Loucy (cell line): ENCODE results near the gene DPP4.
"Not testable (repeated sequence)": the region's sequence is repeated elsewhere in the genome, so short reads cannot be mapped to it uniquely, and the experiment has no call there.

Source experiments
- H2AFZ ChIP-seq: fragments of 200-600 bp; sonication (generic); 2 replicates; pipeline ENCODE4 v1.6.0; 2016; ENCODE audit warnings: antibody characterized with exemption, mild to moderate bottlenecking, low read length, moderate library complexity
- H3F3A ChIP-seq: fragments of 200-600 bp; 2 replicates; pipeline ENCODE4 v1.6.0; 2016; ENCODE audit warnings: antibody characterized with exemption, low read depth, mild to moderate bottlenecking
- H3K27me3 ChIP-seq: fragments of 200-600 bp; sonication (generic); 2 replicates; pipeline ENCODE4 v1.6.1; 2014; ENCODE audit warnings: low read length, mild to moderate bottlenecking; ENCODE audit not compliant: insufficient read depth, poor library complexity, severe bottlenecking
- H3K36me3 ChIP-seq: fragments of 200-600 bp; sonication (generic); 2 replicates; pipeline ENCODE4 v1.6.1; 2016; ENCODE audit warnings: low read length; ENCODE audit not compliant: insufficient read depth
- H3K4me1 ChIP-seq: fragments of 200-600 bp; sonication (generic); 2 replicates; pipeline ENCODE4 v1.5.1; 2014; ENCODE audit warnings: low read length, mild to moderate bottlenecking; ENCODE audit not compliant: insufficient read depth, poor library complexity, severe bottlenecking
- H3K4me2 ChIP-seq: fragments of 200-600 bp; sonication (generic); 2 replicates; pipeline ENCODE4 v1.6.0; 2014; ENCODE audit warnings: antibody characterized with exemption, low read length, low read depth, mild to moderate bottlenecking; ENCODE audit not compliant: poor library complexity, severe bottlenecking
- H3K4me3 ChIP-seq: fragments of 200-600 bp; sonication (generic); 2 replicates; pipeline ENCODE4 v1.5.1; 2014; ENCODE audit warnings: low read length, mild to moderate bottlenecking, mixed read lengths; ENCODE audit not compliant: poor library complexity, severe bottlenecking
- H3K79me2 ChIP-seq: fragments of 200-600 bp; sonication (generic); 2 replicates; pipeline ENCODE4 v1.6.1; 2014; ENCODE audit warnings: low read length; ENCODE audit not compliant: insufficient read depth
- H3K9ac ChIP-seq: fragments of 200-600 bp; sonication (generic); 2 replicates; pipeline ENCODE4 v1.6.0; 2014; ENCODE audit warnings: mild to moderate bottlenecking, low read depth, low read length, moderate library complexity; ENCODE audit not compliant: poor library complexity, severe bottlenecking
- H3K9me2 ChIP-seq: fragments of 200-600 bp; sonication (generic); replicated peaks from 2 replicates; pipeline ENCODE4 v1.6.1; 2016; ENCODE audit warnings: low read depth, low read length, mixed read lengths
- H3K9me3 ChIP-seq: fragments of 200-600 bp; sonication (generic); 2 replicates; pipeline ENCODE4 v1.6.1; 2014; ENCODE audit warnings: mild to moderate bottlenecking, antibody characterized with exemption, low read length, low read depth; ENCODE audit not compliant: insufficient read depth
- H4K20me1 ChIP-seq: fragments of 200-600 bp; sonication (generic); 2 replicates; pipeline ENCODE4 v1.6.0; 2014; ENCODE audit warnings: antibody characterized with exemption, low read length, mild to moderate bottlenecking; ENCODE audit not compliant: insufficient read depth, poor library complexity, severe bottlenecking
- EZH2phosphoT487 ChIP-seq: fragments of 200-600 bp; IDR thresholded peaks from 2 replicates; pipeline ENCODE4 v1.6.1; 2018; ENCODE audit warnings: antibody characterized with exemption, mild to moderate bottlenecking, moderate library complexity, borderline replicate concordance
- TF ChIP-seq, protein P1 (sequence below): fragments of 200-600 bp; sonication (generic); conservative IDR thresholded peaks from 2 replicates; pipeline ENCODE4 v1.5.1; 2014; ENCODE audit warnings: mild to moderate bottlenecking, antibody characterized with exemption, low read length

DPP4 gene

DNA sequence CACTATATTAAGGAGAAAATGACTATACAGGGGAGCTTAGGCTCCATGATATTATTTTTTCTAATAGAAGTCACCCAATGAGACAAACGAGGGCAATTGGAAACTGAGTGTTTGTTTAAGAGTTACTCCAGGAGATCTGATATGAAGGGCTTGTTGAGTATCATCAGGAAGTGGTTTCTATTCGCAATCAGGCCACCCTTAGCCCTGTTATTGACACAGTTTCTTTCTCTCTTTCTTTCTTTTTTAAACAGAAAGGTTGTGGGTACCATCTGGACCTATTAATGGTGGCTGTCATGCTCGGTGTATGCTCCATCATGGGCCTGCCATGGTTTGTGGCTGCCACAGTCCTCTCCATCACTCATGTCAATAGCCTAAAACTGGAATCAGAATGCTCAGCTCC is 117.3 kb downstream of the DPP4 start:
- Histone ChIP-seq H2AFZ (no peak overlapping the region), H3K4me3 (no peak overlapping the region), H3K36me3 (no peaks in the 10 kb centered on the region), H3K27me3 (no peaks in the 10 kb centered on the region), H3K4me1 (peaks cover 38% of the 10 kb centered on the region), H3K9me2 (no peaks in the 10 kb centered on the region), H3K9me3 (no peaks in the 10 kb centered on the region), H3K79me2 (no peaks in the 10 kb centered on the region), H3K9ac (no peak overlapping the region), H3F3A (no peaks in the 10 kb centered on the region), H3K4me2 (peak overlapping the region; percentile 25), H4K20me1 (no peaks in the 10 kb centered on the region)
- TF ChIP-seq, protein P1, sequence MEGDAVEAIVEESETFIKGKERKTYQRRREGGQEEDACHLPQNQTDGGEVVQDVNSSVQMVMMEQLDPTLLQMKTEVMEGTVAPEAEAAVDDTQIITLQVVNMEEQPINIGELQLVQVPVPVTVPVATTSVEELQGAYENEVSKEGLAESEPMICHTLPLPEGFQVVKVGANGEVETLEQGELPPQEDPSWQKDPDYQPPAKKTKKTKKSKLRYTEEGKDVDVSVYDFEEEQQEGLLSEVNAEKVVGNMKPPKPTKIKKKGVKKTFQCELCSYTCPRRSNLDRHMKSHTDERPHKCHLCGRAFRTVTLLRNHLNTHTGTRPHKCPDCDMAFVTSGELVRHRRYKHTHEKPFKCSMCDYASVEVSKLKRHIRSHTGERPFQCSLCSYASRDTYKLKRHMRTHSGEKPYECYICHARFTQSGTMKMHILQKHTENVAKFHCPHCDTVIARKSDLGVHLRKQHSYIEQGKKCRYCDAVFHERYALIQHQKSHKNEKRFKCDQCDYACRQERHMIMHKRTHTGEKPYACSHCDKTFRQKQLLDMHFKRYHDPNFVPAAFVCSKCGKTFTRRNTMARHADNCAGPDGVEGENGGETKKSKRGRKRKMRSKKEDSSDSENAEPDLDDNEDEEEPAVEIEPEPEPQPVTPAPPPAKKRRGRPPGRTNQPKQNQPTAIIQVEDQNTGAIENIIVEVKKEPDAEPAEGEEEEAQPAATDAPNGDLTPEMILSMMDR = no peak
- no peak for TF ChIP-seq EZH2phosphoT487

DNA sequence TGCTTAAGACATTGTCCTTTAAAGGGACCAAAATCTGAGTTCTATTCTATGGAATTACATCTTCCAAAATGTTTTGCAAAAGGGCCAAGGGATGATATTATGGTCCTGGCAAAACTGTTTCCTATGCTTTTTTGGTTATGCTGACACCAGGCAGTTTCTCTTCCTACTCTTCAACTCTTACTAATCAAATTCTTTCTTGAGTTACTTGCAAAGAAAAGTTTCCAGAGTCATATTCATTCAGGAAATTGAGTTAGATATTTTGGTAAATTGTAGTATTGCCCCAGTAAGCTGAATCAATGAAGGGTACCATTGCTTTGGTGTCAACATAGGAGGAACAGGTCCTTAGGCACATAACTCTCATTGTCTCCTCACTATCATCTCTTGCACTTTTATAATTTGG is 118.8 kb downstream of the DPP4 start:
- H3K79me2 ChIP-seq = no peaks in the 10 kb centered on the region
- H3K9ac ChIP-seq = no peak overlapping the region
- no peak overlapping the region for H3K4me3 ChIP-seq
- peaks cover 38% of the 10 kb centered on the region for H3K4me1 ChIP-seq
- no peaks in the 10 kb centered on the region for H3K36me3 ChIP-seq
- H3K9me3 ChIP-seq = no peaks in the 10 kb centered on the region
- H3K4me2 ChIP-seq = no peak overlapping the region
- no peaks in the 10 kb centered on the region for H3K9me2 ChIP-seq
- TF ChIP-seq EZH2phosphoT487 = no peak
- TF ChIP-seq, protein P1 = no peak
- H3K27me3 ChIP-seq = no peaks in the 10 kb centered on the region
- H2AFZ ChIP-seq = no peak overlapping the region
- no peaks in the 10 kb centered on the region for H3F3A ChIP-seq
- H4K20me1 ChIP-seq = no peaks in the 10 kb centered on the region

GRCh38 chr2:161954103-161954502 is 119.9 kb downstream of the DPP4 start:
- Histone ChIP-seq H2AFZ (no peak overlapping the region), H3K27me3 (no peaks in the 10 kb centered on the region), H3K4me1 (peaks cover 38% of the 10 kb centered on the region), H4K20me1 (no peaks in the 10 kb centered on the region), H3K9me2 (no peaks in the 10 kb centered on the region), H3K9me3 (no peaks in the 10 kb centered on the region), H3K4me3 (no peak overlapping the region), H3K9ac (no peak overlapping the region), H3K4me2 (peak overlapping the region; percentile 56), H3K36me3 (no peaks in the 10 kb centered on the region), H3F3A (no peaks in the 10 kb centered on the region), H3K79me2 (no peaks in the 10 kb centered on the region)
- TF ChIP-seq EZH2phosphoT487 = no peak
- TF ChIP-seq, protein P1 = no peak

- not testable (repeated sequence) for H4K20me1 ChIP-seq, H3K9ac ChIP-seq, H3K9me2 ChIP-seq, H3K36me3 ChIP-seq, H3K4me3 ChIP-seq, H3F3A ChIP-seq, H3K79me2 ChIP-seq, H3K27me3 ChIP-seq, H2AFZ ChIP-seq, H3K9me3 ChIP-seq
- H3K4me2 ChIP-seq = peak overlapping the region; percentile 56
- H3K4me1 ChIP-seq = peaks cover 38% of the 10 kb centered on the region
These were observed 120.6 kb downstream of the DPP4 start for GRCh38 chr2:161953367-161953766.
